ENCODE data around the gene PHC2. TPM values are rescaled to one million over a fixed set of nuclear protein-coding genes. Genes with fewer than 3 reads are reported as not detected.

PHC2 gene
- total RNA-seq, 4 donors from 2014 or later, result 52.7 to 68.9 (median 59.8) TPM

- intact Hi-C loops (cut with DNase I; ENCODE audit: low total_unique reads), result no loop called here
- no peak for DNase-seq
- H3K27me3 ChIP-seq, result peaks cover 31% of the 10 kb centered on the region
- no peak for TF ChIP-seq POLR2AphosphoS5 (IDR thresholded peaks at IDR 0.05)
- TF ChIP-seq, protein P1, sequence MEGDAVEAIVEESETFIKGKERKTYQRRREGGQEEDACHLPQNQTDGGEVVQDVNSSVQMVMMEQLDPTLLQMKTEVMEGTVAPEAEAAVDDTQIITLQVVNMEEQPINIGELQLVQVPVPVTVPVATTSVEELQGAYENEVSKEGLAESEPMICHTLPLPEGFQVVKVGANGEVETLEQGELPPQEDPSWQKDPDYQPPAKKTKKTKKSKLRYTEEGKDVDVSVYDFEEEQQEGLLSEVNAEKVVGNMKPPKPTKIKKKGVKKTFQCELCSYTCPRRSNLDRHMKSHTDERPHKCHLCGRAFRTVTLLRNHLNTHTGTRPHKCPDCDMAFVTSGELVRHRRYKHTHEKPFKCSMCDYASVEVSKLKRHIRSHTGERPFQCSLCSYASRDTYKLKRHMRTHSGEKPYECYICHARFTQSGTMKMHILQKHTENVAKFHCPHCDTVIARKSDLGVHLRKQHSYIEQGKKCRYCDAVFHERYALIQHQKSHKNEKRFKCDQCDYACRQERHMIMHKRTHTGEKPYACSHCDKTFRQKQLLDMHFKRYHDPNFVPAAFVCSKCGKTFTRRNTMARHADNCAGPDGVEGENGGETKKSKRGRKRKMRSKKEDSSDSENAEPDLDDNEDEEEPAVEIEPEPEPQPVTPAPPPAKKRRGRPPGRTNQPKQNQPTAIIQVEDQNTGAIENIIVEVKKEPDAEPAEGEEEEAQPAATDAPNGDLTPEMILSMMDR (IDR thresholded peaks at IDR 0.05), result no peak
- TF ChIP-seq EP300 (IDR thresholded peaks at IDR 0.05; ENCODE audit: low read depth), result no peak
- TF ChIP-seq POLR2A (IDR thresholded peaks at IDR 0.05), result no peak
- no peaks in the 10 kb centered on the region for H3K36me3 ChIP-seq
- H3K27ac ChIP-seq, result no peak overlapping the region
- H3K4me3 ChIP-seq, result no peak overlapping the region
- in situ Hi-C loops (cut with MboI; ENCODE audit: low pct_ligation_motif_present in 1 of 4, low pct_unique_long_range_greater_than_20kb in 1 of 4, low sequenced_read_pairs in 3 of 4), result no loop called here
- 75 to 100% methylated on average over 1 to 2 of the region's 2 CpGs for WGBS, 2 donors (ENCODE audit: low coverage in 1 of 2)
- H3K4me1 ChIP-seq, result peaks cover 0 to 26% (median 13%) of the 10 kb centered on the region in 4 donors
- H3K9me3 ChIP-seq, result no peaks in the 10 kb centered on the region
Observed at GRCh38 chr1:33425900-33426299, 5.0 kb downstream of the PHC2 start.

GRCh38 chr1:33424610-33425009 is 6.3 kb downstream of the PHC2 start:
- WGBS, 2 donors (ENCODE audit: low coverage in 1 of 2), result 75 to 78% methylated on average over 2 of the region's 2 CpGs
- no peak for DNase-seq
- Histone ChIP-seq H3K27me3 (peaks cover 23% of the 10 kb centered on the region), H3K36me3 (no peaks in the 10 kb centered on the region), H3K4me1 (peaks cover 0 to 18% (median 6%) of the 10 kb centered on the region in 4 donors), H3K27ac (no peak overlapping the region), H3K9me3 (no peaks in the 10 kb centered on the region), H3K4me3 (no peak overlapping the region)
- in situ Hi-C loops (cut with MboI; ENCODE audit: low pct_ligation_motif_present in 1 of 4, low pct_unique_long_range_greater_than_20kb in 1 of 4, low sequenced_read_pairs in 3 of 4) (no loop called here), intact Hi-C loops (cut with DNase I; ENCODE audit: low total_unique reads) (no loop called here)
- TF ChIP-seq POLR2AphosphoS5 (IDR thresholded peaks at IDR 0.05) (no peak), EP300 (IDR thresholded peaks at IDR 0.05; ENCODE audit: low read depth) (no peak), POLR2A (IDR thresholded peaks at IDR 0.05) (no peak)
- TF ChIP-seq, protein P1 (IDR thresholded peaks at IDR 0.05), result no peak

DNA sequence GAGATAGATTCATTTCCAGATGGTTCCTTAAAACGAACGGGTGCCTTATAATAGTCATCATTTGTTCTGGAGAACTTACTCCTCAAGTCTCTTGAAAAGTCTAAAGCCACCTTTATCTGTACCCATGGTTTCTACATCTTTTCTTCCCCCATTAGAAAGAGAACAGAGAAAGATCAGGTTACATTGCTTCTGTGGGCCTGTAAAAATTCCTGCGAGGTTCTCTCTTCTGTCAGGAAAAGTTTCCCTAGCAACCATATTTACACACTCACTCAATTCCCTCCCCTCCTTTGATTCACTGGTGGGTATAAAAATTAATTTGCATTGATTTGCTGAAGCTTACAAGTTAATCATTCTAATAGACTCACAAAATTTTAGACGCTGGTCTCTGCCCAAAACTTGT is 6.7 kb downstream of the PHC2 start:
- H3K27me3 ChIP-seq, result peaks cover 19% of the 10 kb centered on the region
- H3K36me3 ChIP-seq, result no peaks in the 10 kb centered on the region
- H3K4me1 ChIP-seq, result peaks cover 0 to 14% (median 4%) of the 10 kb centered on the region in 4 donors
- no peak for DNase-seq
- WGBS, 2 donors (ENCODE audit: low coverage in 1 of 2), result 77 to 82% methylated on average over 4 of the region's 4 CpGs
- no peaks in the 10 kb centered on the region for H3K9me3 ChIP-seq
- intact Hi-C loops (cut with DNase I; ENCODE audit: low total_unique reads) (no loop called here), in situ Hi-C loops (cut with MboI; ENCODE audit: low pct_ligation_motif_present in 1 of 4, low pct_unique_long_range_greater_than_20kb in 1 of 4, low sequenced_read_pairs in 3 of 4) (no loop called here)
- no peak overlapping the region for H3K4me3 ChIP-seq
- TF ChIP-seq POLR2A (IDR thresholded peaks at IDR 0.05) (no peak), EP300 (IDR thresholded peaks at IDR 0.05; ENCODE audit: low read depth) (no peak), POLR2AphosphoS5 (IDR thresholded peaks at IDR 0.05) (no peak)
- TF ChIP-seq, protein P1 (IDR thresholded peaks at IDR 0.05), result no peak
- H3K27ac ChIP-seq, result no peak overlapping the region

DNA sequence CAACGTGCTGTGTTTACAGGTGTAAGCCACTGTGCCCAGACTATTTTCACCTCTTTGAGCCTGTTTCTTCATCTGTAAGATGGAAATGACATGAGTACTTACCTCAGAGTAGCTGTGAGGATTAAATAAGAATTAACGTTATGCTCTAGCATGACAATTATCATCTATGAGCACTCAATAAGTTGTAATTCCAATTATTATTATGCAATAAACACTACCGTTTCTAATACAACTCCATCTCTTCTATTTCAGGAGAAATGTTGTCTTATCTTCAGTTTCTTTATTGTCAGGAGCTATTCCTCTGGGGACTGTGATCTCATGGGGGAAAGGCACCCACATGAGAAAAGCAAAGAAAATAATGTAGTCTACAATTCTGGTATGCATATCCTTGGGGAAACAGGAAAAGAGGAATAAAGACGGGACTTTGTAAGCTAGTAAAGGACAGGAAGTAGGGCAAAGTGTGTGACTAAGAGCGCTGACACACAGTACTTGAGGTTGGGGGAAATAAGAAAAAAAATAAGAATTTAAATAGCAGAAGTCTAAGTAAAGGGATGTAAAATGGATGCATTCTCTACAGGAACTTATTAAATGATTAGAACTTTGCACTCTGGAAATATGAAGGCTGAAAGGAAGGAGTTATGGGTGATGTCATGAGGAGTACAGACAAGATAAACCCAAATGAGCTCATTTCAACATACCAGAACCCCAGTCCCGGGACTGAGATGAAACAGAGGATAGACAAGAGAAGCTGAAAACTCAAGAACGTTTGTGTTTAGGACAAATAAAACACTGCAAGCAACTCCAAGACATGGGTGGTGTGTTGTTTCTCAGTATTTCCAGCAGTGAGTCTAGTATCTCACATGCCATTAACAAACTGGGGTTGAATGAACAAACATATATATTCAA is 9.8 kb downstream of the PHC2 start:
- no peaks in the 10 kb centered on the region for H3K36me3 ChIP-seq
- DNase-seq, result no peak
- no peaks in the 10 kb centered on the region for H3K27me3 ChIP-seq
- 71 to 74% methylated on average over 6 to 7 of the region's 7 CpGs for WGBS, 2 donors (ENCODE audit: low coverage in 1 of 2)
- H3K4me3 ChIP-seq, result no peak overlapping the region
- in situ Hi-C loops (cut with MboI; ENCODE audit: low pct_ligation_motif_present in 1 of 4, low pct_unique_long_range_greater_than_20kb in 1 of 4, low sequenced_read_pairs in 3 of 4), result no loop called here
- intact Hi-C loops (cut with DNase I; ENCODE audit: low total_unique reads), result no loop called here
- H3K4me1 ChIP-seq, result peaks cover 0 to 5% (median 2%) of the 10 kb centered on the region in 4 donors
- TF ChIP-seq POLR2A (IDR thresholded peaks at IDR 0.05) (no peak), POLR2AphosphoS5 (IDR thresholded peaks at IDR 0.05) (no peak), EP300 (IDR thresholded peaks at IDR 0.05; ENCODE audit: low read depth) (no peak)
- TF ChIP-seq, protein P1 (IDR thresholded peaks at IDR 0.05), result no peak
- peaks cover 4 to 11% of the 10 kb centered on the region in 2 donors for H3K9me3 ChIP-seq
- peak overlapping the region in 1 of 4 donors; percentile 4 for H3K27ac ChIP-seq
